Measurements from ENCODE around the gene DNAJC22.
"Not testable (repeated sequence)": the region's sequence is repeated elsewhere in the genome, so short reads cannot be mapped to it uniquely, and the experiment has no call there.

DNAJC22 gene

DNA sequence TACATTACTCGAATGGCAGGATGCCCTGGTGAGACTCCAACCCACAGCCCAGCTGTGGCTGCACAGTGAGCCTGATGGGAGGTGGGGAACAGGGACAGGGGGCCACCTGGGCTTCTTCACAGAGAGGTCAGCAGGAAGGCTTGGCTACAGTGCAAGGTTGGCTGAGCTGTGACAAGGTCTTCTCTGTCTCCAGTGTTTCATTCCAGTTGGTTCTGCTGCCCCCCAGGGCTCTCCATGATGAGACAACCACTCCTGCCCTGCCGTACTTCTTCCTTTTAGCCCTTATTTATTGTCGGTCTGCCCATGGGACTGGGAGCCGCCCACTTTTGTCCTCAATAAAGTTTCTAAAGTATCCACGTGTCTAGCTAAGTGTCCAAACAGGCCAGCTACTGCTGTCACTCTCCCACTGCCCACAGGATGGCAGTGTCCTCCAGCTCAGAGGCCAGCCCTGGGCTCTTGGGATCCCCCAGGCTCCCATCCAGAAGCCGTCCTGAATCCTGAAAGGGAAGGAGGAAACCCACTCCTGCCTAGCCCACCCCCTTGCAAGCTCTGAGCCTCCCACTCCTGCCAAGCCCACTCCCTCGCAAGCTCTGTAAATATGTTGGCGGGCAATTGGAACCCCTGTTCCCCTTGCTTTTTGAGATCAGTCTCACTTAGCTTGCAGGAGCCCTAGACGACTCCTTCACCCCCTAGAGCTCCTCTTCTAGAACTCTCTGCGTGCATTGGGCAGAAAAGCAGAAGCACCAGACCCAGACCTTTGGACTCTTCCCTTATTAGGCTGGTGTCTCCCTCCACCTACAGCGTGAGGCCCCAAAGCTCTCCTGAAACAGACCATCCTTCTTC, 15.1 kb upstream of the DNAJC22 start:
- DNase-seq: peak; percentile 92

DNA sequence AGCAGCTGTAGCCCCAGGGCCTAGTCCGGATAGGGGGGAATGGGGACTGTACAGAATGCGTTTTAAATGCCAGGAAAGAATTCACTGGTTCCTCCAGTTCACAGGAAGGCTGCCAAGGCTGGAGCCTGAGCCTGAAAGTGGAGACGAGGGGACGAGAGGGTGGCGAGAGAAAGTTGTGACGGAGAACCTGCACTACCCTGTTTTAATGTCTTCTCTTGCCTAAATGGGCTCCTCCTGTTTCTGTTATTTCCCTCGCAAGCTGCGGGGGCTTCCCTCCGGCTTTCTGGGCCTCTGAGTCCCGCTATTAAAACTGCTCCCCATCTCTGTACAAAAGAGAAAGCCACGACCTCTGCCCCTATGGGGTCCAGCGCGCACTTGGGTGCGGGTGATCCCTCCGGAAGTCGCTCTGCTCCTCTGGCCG, 14.2 kb upstream of the DNAJC22 start:
- DNase-seq: peak; percentile 52

DNA sequence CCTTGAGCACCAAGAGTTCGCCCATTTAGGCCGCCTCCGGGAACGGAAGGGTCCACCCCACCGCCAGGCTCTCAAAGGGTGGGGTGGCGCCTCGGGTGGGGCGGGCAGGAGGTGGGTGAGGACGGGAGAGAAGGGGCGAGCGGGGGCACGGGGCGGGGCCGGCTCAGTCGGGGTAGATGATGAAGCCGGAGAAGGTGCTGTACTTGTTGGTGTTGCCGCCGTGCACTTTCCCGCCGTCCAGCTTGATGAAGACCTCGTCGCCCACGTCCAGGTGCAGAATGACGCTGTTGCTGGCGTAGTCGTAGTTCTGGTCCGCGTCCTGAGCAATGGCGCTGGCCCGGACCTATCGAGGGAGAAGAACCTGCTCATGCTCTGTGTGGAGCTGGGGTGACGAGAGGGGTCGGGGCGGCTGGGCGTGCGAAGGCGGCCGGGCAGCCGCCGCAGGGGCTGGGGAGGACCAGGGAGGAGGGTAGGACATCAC, 13.8 kb upstream of the DNAJC22 start:
- no peak for DNase-seq

DNA sequence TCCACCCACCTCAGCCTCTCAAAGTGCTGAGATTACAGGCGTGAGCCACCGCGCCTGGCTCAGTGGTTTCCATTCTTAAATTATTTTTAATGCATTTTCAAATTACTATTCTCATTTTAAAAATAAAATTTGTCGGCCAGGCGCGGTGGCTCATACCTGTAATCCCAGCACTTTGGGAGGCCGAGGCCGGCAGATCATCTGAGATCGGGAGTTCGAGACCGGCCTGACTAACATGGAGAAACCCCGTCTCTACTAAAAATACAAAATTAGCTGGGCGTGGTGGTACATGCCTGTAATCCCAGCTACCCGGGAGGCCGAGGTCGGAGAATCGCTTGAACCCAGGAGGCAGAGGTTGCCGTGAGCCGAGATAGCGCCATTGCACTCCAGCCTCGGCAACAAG, 12.9 kb upstream of the DNAJC22 start:
- not testable (repeated sequence) for DNase-seq

DNA sequence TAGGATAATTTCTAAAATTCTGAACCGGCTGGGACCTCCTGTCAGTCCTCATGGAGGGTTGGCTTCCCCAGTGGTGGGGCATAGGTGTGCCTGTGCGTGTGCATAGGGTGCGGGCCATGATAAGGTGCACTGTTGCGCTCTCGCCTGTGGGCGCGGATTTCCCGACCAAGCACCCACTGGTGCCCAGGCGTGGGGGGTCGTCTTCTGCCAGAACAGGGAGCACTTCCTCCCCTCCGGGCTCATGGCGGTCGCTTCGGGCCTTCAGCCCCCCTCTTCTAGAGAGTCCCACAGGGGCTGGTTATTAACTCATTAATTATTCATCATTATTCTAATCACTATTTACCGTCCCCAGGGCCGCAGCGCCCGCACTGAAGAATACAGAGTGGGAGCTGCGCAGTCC, 12.5 kb upstream of the DNAJC22 start:
- DNase-seq: no peak

DNA sequence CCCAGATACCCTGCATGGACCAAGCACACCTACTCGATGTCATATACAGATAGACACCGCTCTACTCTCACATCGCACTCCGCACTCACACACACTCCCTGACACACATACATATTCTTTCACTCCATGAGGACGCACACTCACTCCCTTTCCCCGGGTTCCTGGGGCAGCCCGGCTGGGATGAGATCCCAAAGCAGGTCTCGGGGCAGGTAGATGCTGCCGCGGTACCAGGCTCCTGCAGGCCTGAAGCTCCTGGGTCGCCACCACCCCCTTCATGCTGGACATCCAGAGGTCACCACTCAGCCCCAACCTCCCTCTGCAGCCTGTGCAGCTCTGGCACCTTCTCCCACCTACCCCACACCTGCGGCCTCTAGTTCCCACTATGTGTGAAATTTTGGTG, 12.0 kb upstream of the DNAJC22 start:
- DNase-seq: no peak

DNA sequence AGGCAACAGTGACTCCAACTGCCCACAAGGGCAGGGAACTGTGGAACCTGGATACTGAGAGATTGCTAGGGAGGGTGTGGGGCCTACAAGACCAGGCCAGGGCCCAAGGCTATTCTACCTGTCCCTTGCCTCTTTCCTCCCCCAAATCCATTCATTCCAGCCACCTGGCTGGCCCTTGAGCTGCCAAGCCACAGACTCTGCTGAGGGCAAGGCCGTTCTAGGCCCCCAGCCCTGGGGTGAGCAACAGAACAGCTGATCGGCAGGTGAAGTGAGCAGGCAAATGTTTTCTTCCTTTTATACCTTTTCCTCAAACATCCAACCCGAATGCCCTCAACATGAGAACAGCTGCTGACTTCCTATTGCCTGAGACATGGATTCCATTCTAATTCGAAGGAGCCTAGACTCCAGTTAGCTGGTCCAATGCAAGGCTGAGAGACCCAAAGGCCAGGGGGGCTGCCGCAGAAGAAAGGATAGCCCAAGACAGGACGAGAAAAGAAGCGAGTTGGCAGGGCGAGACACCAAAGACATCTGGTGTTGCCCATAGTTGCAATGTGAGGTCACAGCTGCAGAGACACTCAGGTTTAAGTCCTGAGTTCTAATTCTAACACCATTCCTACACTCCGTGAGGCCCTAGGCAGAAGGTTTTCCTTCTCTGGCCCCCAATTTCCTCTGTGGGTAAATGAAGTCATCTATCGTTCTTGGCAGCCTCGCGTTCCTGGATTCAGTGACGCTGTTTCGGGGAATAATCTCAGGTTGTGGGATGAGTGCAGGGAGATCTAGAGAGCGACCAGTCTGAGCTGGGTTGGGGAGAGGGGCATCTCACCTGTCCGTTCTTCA, 11.4 kb upstream of the DNAJC22 start:
- DNase-seq: peak; percentile 56

DNA sequence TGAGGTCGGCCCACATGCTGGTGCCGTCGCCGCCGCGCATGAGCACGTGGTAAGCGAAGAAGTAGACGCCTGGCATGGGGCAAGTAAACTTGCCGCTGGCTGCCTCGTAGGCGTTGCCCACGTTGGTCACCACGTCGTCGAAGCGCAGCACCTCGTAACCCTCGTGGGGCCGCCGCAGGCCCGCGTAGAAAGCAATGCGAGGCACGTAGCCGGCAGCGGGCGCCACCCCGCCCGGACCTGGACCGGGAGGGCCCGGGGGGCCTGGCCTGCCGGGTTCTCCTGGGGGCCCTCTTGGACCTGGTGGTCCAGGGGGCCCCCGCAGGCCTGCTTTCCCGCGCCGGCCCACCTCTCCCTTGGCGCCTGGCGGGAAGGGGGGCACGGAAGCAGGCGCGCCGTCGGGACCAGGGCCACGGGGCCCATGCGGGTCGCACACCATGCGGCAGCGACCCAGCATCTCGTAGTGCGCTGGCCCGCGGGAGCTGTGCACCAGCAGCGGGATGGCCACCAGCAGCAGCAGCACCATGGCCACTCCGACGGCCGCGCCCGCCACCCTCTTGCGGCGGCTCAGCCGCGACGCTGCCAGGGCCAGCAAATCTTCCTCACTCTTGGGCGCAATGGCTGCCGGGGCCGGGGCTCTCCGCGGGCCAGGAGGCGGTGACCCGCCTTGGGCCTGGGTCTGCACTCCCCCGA, 10.6 kb upstream of the DNAJC22 start:
- no peak for DNase-seq

DNA sequence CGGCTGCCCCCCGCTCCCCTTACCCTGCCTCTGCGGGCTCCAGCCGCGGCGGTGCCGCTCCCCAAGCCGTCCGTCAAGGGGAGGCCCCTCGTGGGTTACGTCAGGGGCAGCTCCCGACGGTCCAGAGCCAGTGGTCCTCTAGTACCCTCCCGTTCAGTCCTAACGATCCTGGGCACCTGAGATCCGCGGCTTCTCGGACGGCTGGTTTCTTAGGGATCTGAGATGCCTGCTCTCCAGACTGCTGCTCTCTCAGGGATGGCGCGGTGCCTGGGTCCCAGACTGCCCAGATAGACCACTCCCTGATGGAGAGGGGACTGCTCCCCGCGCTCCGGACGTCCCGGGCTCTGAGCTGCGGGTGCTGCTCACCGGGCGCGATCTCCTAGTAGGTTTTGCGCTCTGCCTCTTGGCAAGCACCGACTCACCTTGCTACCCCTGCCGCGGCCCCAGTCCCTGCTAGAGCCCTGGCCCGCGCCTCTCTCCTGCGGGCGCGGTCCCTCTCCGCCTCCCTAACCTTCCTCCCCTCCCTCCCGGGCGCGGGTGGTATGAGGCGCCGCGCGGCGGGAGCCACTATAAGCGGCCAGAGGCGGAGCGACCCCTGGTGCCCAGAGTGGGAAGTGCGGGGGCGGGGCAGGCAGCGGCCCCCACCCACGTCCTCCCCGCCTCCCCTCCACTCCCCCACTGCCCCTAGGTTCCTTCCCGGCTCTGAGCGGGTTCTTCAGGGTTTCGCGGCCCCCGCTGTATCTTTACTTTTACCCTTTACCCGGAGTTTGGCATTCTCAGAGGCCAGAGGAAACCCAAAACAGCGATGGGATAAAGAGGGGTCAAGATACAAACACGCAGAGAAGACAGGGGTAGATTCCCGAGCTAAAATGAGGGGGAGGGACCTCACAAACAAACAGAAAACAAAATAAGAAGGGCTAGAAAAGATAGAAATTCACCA, 9.8 kb upstream of the DNAJC22 start, which contains the start of gene C1QL4:
Gene C1QL4 (minus strand): TSS at position 544 of the 940 bp plus-strand sequence. CDS start 711 bp downstream, outside the sequence.
- peak; percentile 94 for DNase-seq

DNA sequence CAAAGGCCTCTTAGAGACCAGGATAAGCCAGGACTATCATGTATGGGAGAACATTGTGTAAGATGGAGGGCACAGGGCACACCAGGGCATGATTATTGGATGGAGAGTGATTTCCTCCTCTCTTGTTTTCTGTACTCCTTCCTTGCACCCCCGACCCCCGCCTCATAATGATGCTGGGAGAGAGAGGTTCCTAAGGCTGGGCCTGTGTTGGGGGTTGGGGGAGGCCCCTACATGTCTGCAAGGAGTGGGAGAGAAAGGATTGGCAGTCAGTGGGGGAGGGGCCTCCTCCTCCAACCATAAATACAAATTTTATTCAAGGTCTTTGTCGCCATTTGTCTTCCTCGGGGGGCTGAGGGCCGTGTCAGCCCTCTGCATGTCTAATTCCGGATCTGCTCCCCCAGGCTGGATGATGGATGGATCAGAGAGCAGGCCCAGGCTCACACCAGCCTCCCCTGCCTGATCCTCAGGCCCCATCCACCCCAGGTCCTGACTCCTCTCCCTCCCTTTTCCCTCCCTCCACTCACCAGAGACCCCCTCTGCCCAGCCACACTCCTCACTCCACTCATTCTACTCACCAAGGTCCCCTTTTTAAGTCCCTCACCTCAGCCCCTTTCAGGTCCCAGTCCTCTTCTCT, 7.7 kb upstream of the DNAJC22 start:
- no peak for DNase-seq

DNA sequence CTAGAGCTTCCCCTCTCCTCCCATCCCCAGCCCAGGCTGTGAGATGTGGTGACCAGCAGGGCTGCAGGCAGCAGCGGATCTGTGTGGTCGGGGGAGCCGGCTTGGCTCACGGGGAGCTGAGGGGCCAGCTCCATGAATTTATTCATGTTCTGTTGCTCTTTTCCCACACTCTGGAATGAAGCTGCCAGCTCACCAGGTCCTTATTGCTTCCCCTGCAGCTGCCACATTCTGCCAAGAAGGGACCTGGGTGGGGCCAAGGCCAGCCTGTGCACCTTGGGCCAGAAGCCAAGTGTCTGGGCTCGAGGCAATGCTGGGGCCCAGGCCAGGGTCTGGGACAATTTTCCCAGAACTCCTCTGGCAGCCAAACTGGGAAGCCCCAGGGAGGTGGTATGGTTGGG, 7.2 kb upstream of the DNAJC22 start:
- no peak for DNase-seq

DNA sequence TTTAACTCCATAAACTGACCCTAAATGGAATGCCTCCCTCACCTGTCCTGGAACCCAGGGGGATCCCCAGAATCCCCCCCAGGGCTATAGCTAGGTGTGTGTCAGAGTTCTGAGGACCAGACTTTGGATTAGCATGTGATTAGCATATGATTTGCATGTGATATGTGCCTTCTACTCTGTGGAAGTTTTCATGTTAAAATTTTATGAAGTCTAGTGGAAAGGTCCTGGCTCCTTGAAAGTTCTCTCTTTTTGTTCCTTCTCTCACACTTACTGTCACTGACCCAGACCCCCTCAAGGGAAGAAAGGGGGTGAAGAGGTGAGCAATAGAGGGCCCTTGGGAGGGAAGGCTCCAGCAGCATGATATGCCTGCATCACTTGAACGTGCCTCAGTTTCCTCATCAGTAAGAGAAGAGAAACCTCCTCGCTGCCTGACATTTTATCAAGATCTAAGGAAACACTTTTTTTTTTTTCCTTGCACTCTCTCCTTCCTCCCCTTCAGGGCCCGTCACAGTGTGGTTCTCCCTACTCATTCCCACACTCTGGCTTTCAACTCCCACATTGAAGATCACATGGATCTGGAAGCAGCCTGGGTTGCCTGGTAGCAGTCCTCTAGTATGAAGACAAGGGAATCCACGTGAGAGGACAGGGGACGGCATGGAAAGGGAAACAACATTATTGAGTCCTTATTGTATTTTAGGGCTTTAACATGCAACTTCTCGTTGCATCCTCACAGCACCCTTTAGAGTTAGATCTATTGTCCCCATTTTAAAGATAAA, 6.4 kb upstream of the DNAJC22 start:
- DNase-seq: no peak

DNA sequence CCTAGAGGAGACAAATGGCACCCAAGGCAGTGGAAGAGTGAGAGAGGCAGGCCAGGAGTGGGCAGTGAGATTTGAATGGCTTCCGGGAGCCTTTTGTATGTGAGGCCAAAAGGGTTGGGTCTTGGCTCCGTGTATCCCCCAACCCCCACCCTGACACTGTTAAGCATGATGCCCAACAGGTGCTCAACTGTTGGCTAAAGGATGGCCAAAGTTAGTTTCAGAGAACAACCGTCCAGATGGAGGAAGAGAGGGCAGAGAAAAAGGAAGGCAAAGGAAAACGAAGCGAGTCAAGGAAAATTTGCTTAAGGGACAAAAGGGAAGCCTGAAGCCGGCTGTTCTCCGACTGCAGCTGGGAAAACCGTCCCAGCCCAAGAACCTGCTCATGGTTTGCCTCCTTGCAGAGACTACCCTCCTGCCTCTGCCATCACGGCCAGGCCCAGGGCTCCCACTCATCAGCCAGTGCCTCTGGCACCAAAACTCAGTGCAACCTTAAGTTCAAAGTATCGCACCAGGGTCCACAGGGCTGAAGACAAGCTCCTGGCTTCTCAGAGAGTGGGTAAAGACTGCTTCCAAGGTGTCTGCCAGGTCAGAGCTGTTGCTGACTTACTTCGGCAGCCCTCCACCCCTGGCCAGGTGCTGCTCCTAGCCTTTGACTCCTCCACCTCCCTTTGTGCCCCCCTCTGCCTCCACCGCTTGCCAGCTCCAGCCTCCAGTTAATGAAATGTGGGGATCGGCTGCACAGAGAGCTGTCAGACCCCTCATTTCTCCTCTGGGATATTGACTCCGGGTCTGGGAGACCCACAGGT, 5.5 kb upstream of the DNAJC22 start:
- DNase-seq: no peak

DNA sequence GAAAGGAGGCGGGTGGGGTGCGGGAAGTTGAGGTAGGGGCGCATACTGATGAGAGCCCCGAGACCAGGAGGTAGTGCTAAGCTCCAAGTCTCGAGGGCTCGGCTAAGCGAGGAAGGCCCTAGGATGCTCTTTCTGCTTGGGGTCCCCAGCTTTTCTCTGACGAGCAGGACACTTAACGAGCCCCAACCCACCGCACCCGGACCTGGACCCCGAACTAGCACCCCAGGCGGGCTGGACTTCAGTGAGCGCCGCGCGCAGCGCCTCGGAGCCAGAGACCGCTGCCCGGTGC, 5.0 kb upstream of the DNAJC22 start:
- DNase-seq: no peak

DNA sequence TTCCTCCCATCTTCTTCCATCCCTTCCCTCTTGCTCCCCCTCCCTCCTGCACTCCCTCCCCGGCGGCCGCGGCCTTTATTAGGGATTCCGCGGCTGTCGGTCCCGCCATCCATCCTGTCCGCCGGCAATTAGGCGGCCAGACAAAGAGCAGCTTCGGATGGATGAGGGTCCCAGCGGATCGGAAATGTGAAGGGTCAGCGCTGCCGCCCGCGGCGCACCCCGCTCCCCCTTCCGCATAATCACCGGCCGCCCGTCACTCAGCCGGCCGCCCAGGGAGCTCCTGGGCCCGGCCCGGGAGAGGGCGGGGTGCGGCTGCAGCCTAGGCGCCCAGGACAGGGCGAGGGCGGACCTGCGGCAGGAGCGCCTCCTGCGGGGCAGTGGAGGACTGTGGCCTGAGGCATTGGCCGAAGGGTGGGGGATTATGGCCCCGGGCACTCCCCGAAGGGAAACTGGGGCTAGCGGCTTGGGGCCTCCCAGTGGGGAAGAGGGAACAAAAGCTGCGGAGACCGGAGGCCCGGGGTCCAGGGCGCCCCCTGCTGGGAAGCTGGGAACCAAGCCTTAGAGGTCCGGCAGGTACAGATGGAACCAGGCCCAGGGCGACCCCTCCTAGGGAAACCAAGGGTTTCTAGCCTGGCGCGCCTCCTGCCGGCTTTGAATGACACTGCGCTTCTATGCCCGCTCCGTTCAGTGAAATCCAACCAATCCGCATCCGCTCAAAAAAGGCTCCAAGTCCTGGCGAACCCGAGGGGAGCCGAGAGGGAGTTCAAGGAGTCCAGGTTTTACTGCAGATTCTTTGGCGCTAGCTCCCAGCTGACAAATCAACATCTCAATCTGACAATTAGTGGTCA, 4.4 kb upstream of the DNAJC22 start:
- peak; percentile 99 for DNase-seq

DNA sequence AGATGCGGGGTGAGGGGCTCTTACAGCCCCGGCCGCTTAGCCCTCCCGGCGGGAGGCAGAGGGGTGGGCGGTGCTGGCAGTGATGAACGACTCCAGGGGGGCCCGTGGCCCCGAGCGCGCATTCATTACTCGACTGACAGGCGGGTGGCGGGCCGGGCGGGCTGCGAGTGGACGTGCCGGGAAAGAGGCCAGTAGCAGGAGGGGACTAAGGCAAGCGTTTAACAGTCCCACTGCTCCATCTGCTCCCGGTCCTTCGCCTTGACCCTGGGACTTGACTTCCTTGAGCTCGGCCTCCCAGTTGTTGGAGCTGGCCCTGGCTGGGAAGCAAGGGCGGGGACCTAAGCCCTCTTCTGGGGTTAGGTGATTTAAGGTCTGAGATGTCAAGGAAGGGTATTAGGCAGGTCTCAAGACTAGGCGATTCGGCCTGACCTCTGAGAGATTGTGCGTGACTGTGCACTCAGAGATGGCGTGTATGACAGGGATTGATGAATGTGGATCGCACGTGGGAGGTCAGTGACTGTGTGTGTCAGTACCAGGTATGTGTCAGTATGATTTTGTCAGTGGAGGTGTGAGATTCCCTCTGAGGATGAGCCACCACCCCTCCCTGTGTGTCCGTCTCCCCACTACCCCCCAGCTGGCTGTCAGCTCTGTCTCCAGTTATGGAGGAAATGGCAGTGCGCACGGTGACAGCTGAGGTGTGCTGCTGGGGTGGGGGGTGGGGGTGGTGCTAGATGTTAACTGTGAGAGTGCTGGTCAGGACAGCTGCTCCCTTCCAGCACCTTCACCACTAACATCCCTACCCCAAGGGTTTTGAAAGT, 3.6 kb upstream of the DNAJC22 start:
- no peak for DNase-seq

DNA sequence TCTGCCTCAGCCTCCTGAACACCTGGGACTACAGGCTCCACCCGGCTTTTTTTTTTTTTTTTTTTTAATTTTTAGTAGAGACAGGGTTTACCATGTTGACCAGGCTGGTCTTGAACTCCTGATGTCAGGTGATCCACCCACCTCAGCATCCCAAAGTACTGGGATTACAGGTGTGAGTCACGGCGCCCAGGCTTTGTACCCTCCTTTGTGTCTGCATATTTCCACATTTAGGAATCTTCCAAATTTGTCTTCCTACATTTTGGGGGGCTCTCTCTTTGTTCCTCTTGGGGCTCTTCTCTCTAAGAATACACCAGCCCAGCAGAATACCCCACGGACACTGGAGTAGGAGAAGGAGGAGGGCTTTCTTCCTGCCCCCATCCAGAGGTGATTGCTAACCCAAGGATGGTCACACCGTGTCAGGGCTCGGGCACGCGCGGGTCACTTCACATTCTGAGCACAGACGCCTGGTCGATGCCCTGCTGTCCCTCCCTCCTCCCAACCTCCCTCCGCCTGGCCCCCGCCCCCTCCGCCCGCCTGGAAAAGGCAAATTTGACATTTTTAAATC, 2.1 kb upstream of the DNAJC22 start:
- DNase-seq: no peak
